ENCODE data around the gene IFNL1.

IFNL1 gene

GRCh38 chr19:39341719-39342604, 45.8 kb downstream of the IFNL1 start, which contains the start of gene SAMD4B:
Gene SAMD4B (plus strand): TSS chr19:39342421. CDS start chr19:39356894, 14,473 bp downstream.
- TF ChIP-seq CTCF (IDR thresholded peaks at IDR 0.05; ENCODE audit: insufficient read depth, low read length, missing control alignments), result peak; percentile 88
- peak; percentile 72 for DNase-seq (ENCODE audit: low read depth, low spot score)
- H3K4me3 ChIP-seq (ENCODE audit: low read depth, low read length), result peak within 1 kb of the TSS; percentile 90
- ChIA-PET POLR2A (interaction anchor here (1.0 to 1.9 kb wide), 7 partner anchors 21 to 220 kb away, joined by 4 to 19 read pairs (median 5); partner anchors contain the start of genes MED29, PAF1, PLEKHG2 and RPS16), CTCF (interaction anchor here (0.7 to 3.6 kb wide), 11 partner anchors 9 to 411 kb away, joined by 3 to 12 read pairs (median 4); partner anchors contain the start of genes MRPS12 and SARS2)

GRCh38 chr19:39342647-39343305, 46.6 kb downstream of the IFNL1 start:
- POLR2A ChIA-PET, result interaction anchor here (1.0 to 1.9 kb wide), 7 partner anchors 20 to 221 kb away, joined by 4 to 19 read pairs (median 5); partner anchors contain the start of genes MED29, PAF1, PLEKHG2 and RPS16
- peak overlapping the region; percentile 80 for H3K4me3 ChIP-seq (ENCODE audit: low read depth, low read length)
- no peak for TF ChIP-seq CTCF (IDR thresholded peaks at IDR 0.05; ENCODE audit: insufficient read depth, low read length, missing control alignments)
- DNase-seq (ENCODE audit: low read depth, low spot score), result no peak
- CTCF ChIA-PET, result interaction anchor here (0.7 to 2.2 kb wide), 10 partner anchors 8 to 412 kb away, joined by 3 to 10 read pairs (median 4); partner anchors contain the start of genes MRPS12 and SARS2

GRCh38 chr19:39345956-39346355, 49.7 kb downstream of the IFNL1 start:
- DNase-seq (ENCODE audit: low read depth, low spot score), result no peak
- H3K4me3 ChIP-seq (ENCODE audit: low read depth, low read length), result no peak overlapping the region
- POLR2A ChIA-PET, result no interaction called here
- no peak for TF ChIP-seq CTCF (IDR thresholded peaks at IDR 0.05; ENCODE audit: insufficient read depth, low read length, missing control alignments)
- CTCF ChIA-PET, result interaction anchor here (0.7 to 2.5 kb wide), 4 partner anchors 9 to 52 kb away, joined by 3 to 9 read pairs (median 5); no protein-coding TSS in a partner anchor

- TF ChIP-seq CTCF (IDR thresholded peaks at IDR 0.05; ENCODE audit: insufficient read depth, low read length, missing control alignments), result no peak
- no peak overlapping the region for H3K4me3 ChIP-seq (ENCODE audit: low read depth, low read length)
- DNase-seq (ENCODE audit: low read depth, low spot score), result no peak
- ChIA-PET POLR2A (interaction anchor here (1.2 kb wide), 1 partner anchor 8 kb away, joined by 3 read pairs; no protein-coding TSS in a partner anchor), CTCF (interaction anchor here (0.9 to 2.5 kb wide), 4 partner anchors 9 to 225 kb away, joined by 3 to 9 read pairs (median 3); no protein-coding TSS in a partner anchor)
These were observed 51.3 kb downstream of the IFNL1 start for GRCh38 chr19:39347332-39348164.
